OCI-LY1 (cell line): ENCODE data around the gene SFXN2.
A peak's percentile ranks its signal among the peaks of the same experiment; 100 is the strongest.

Experiments
- H2AFZ ChIP-seq: fragments of 200-600 bp; sonication (generic), shearing (Covaris generic); 2 replicates; pipeline ENCODE4 v1.6.0; 2014; ENCODE audit warnings: antibody characterized with exemption, mild to moderate bottlenecking, low read length
- H3F3A ChIP-seq: fragments of 200-600 bp; sonication (generic), shearing (Covaris generic); 2 replicates; pipeline ENCODE4 v1.6.0; 2014; ENCODE audit warnings: mild to moderate bottlenecking, antibody characterized with exemption, low read length, moderate library complexity; ENCODE audit not compliant: insufficient read depth
- H3K27ac ChIP-seq: fragments of 200-600 bp; sonication (generic); 2 replicates; pipeline ENCODE4 v1.5.1; 2014; ENCODE audit warnings: low read length, mixed run types, mild to moderate bottlenecking, low read depth; ENCODE audit not compliant: poor library complexity, severe bottlenecking
- H3K27me3 ChIP-seq: fragments of 200-600 bp; sonication (generic); 2 replicates; pipeline ENCODE4 v1.6.0; 2014; ENCODE audit warnings: antibody characterized with exemption, mild to moderate bottlenecking, low read length, moderate library complexity; ENCODE audit not compliant: insufficient read depth
- H3K36me3 ChIP-seq: fragments of 200-600 bp; sonication (generic); 2 replicates; pipeline ENCODE4 v1.6.1; 2014; ENCODE audit warnings: mild to moderate bottlenecking, antibody characterized with exemption, low read length, moderate library complexity, mixed read lengths; ENCODE audit not compliant: insufficient read depth
- H3K4me1 ChIP-seq: fragments of 200-600 bp; sonication (generic); 2 replicates; pipeline ENCODE4 v1.5.1; 2014; ENCODE audit warnings: mild to moderate bottlenecking, low read length, moderate library complexity; ENCODE audit not compliant: insufficient read depth, severe bottlenecking
- H3K4me2 ChIP-seq: fragments of 200-600 bp; sonication (generic), shearing (Covaris generic); 2 replicates; pipeline ENCODE4 v1.6.1; 2014; ENCODE audit warnings: low read length
- H3K4me3 ChIP-seq: fragments of 200-600 bp; sonication (generic); 2 replicates; pipeline ENCODE4 v1.5.1; 2014; ENCODE audit warnings: low read length, low read depth, mild to moderate bottlenecking, mixed read lengths; ENCODE audit not compliant: poor library complexity, severe bottlenecking
- H3K79me2 ChIP-seq: fragments of 200-600 bp; shearing (Covaris generic); 2 replicates; pipeline ENCODE4 v1.6.1; 2016; ENCODE audit warnings: mixed run types, low read length, mixed read lengths; ENCODE audit not compliant: insufficient read depth
- H3K9ac ChIP-seq: fragments of 200-600 bp; sonication (generic), shearing (Covaris generic); 2 replicates; pipeline ENCODE4 v1.6.1; 2014; ENCODE audit warnings: mild to moderate bottlenecking, low read length, mixed read lengths
- H3K9me2 ChIP-seq: fragments of 200-600 bp; sonication (generic), shearing (Covaris generic); 2 replicates; pipeline ENCODE4 v1.6.1; 2014; ENCODE audit warnings: low read depth, mild to moderate bottlenecking, low read length, mixed read lengths
- H3K9me3 ChIP-seq: fragments of 200-600 bp; shearing (Covaris generic); 2 replicates; pipeline ENCODE4 v1.6.1; 2014; ENCODE audit warnings: low read length, mixed read lengths
- H4K20me1 ChIP-seq: fragments of 200-600 bp; sonication (generic), shearing (Covaris generic); 2 replicates; pipeline ENCODE4 v1.6.0; 2016; ENCODE audit warnings: mild to moderate bottlenecking, low read length; ENCODE audit not compliant: insufficient read depth
- EZH2 ChIP-seq: fragments of 200-600 bp; sonication (generic), shearing (Covaris generic); IDR thresholded peaks from 2 replicates; pipeline ENCODE4 v1.8.0; 2017; ENCODE audit warnings: borderline replicate concordance, mixed run types, mild to moderate bottlenecking, antibody characterized with exemption, low read length, moderate library complexity, mixed read lengths
- TF ChIP-seq, protein P1 (sequence below): fragments of 200-600 bp; sonication (generic), shearing (Covaris generic); IDR thresholded peaks from 2 replicates; pipeline ENCODE4 v1.5.1; 2017; ENCODE audit warnings: mild to moderate bottlenecking, antibody characterized with exemption, low read length, moderate library complexity, mixed read lengths

SFXN2 gene

GRCh38 chr10:102676534-102677315, 37.7 kb upstream of the SFXN2 start:
- Histone ChIP-seq H3K4me1 (peaks cover 65% of the 10 kb centered on the region), H3K27ac (peak overlapping the region; percentile 95), H3F3A (no peaks in the 10 kb centered on the region), H3K79me2 (no peaks in the 10 kb centered on the region), H3K4me3 (no peak overlapping the region), H3K9me3 (no peaks in the 10 kb centered on the region), H4K20me1 (no peaks in the 10 kb centered on the region), H3K9me2 (no peaks in the 10 kb centered on the region), H3K9ac (no peak overlapping the region; the same call in 1 of the 2 replicates), H2AFZ (no peak overlapping the region), H3K36me3 (no peaks in the 10 kb centered on the region), H3K27me3 (no peaks in the 10 kb centered on the region), H3K4me2 (peak overlapping the region; percentile 65; the same call in 1 of the 2 replicates)
- no peak for TF ChIP-seq EZH2
- TF ChIP-seq, protein P1, sequence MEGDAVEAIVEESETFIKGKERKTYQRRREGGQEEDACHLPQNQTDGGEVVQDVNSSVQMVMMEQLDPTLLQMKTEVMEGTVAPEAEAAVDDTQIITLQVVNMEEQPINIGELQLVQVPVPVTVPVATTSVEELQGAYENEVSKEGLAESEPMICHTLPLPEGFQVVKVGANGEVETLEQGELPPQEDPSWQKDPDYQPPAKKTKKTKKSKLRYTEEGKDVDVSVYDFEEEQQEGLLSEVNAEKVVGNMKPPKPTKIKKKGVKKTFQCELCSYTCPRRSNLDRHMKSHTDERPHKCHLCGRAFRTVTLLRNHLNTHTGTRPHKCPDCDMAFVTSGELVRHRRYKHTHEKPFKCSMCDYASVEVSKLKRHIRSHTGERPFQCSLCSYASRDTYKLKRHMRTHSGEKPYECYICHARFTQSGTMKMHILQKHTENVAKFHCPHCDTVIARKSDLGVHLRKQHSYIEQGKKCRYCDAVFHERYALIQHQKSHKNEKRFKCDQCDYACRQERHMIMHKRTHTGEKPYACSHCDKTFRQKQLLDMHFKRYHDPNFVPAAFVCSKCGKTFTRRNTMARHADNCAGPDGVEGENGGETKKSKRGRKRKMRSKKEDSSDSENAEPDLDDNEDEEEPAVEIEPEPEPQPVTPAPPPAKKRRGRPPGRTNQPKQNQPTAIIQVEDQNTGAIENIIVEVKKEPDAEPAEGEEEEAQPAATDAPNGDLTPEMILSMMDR, result no peak

- Histone ChIP-seq H3K9me3 (no peaks in the 10 kb centered on the region), H2AFZ (no peak overlapping the region), H4K20me1 (no peaks in the 10 kb centered on the region), H3K27me3 (no peaks in the 10 kb centered on the region), H3K4me2 (no peak overlapping the region), H3K79me2 (no peaks in the 10 kb centered on the region), H3F3A (no peaks in the 10 kb centered on the region), H3K36me3 (no peaks in the 10 kb centered on the region), H3K27ac (peak overlapping the region; percentile 95), H3K4me3 (no peak overlapping the region), H3K9me2 (no peaks in the 10 kb centered on the region), H3K4me1 (peaks cover 63% of the 10 kb centered on the region), H3K9ac (no peak overlapping the region)
- no peak for TF ChIP-seq EZH2
- TF ChIP-seq, protein P1, result no peak
Measured at GRCh38 chr10:102677331-102678067, 36.9 kb upstream of the SFXN2 start.

- no peaks in the 10 kb centered on the region for H3K79me2 ChIP-seq
- no peaks in the 10 kb centered on the region for H4K20me1 ChIP-seq
- H3K4me2 ChIP-seq, result no peak overlapping the region
- TF ChIP-seq, protein P1, result no peak
- no peak for TF ChIP-seq EZH2
- no peaks in the 10 kb centered on the region for H3K9me3 ChIP-seq
- no peaks in the 10 kb centered on the region for H3K9me2 ChIP-seq
- H3K36me3 ChIP-seq, result no peaks in the 10 kb centered on the region
- H3K27me3 ChIP-seq, result no peaks in the 10 kb centered on the region
- peaks cover 62% of the 10 kb centered on the region for H3K4me1 ChIP-seq
- peak overlapping the region; percentile 95 for H3K27ac ChIP-seq
- H3K4me3 ChIP-seq, result no peak overlapping the region
- H3K9ac ChIP-seq, result no peak overlapping the region
- no peaks in the 10 kb centered on the region for H3F3A ChIP-seq
- H2AFZ ChIP-seq, result no peak overlapping the region
Measured at GRCh38 chr10:102678068-102678400, 36.4 kb upstream of the SFXN2 start.
